ENCODE measurements around the gene KDM4F. TPM values are rescaled to one million over a fixed set of nuclear protein-coding genes. Genes with fewer than 3 reads are reported as not detected.

The KDM4F gene
- total RNA-seq, 1 experiment from 2014 or later: not detected

- TF ChIP-seq, protein P1, sequence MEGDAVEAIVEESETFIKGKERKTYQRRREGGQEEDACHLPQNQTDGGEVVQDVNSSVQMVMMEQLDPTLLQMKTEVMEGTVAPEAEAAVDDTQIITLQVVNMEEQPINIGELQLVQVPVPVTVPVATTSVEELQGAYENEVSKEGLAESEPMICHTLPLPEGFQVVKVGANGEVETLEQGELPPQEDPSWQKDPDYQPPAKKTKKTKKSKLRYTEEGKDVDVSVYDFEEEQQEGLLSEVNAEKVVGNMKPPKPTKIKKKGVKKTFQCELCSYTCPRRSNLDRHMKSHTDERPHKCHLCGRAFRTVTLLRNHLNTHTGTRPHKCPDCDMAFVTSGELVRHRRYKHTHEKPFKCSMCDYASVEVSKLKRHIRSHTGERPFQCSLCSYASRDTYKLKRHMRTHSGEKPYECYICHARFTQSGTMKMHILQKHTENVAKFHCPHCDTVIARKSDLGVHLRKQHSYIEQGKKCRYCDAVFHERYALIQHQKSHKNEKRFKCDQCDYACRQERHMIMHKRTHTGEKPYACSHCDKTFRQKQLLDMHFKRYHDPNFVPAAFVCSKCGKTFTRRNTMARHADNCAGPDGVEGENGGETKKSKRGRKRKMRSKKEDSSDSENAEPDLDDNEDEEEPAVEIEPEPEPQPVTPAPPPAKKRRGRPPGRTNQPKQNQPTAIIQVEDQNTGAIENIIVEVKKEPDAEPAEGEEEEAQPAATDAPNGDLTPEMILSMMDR (IDR thresholded peaks at IDR 0.05; ENCODE audit: unreplicated experiment): no peak
- Mint-ChIP-seq H3K4me3 (ENCODE audit: low read depth, unreplicated experiment) (no peak overlapping the region), H3K9me3 (ENCODE audit: low read depth, unreplicated experiment) (no peaks in the 10 kb centered on the region), H3K27me3 (ENCODE audit: unreplicated experiment) (no peaks in the 10 kb centered on the region), H3K36me3 (ENCODE audit: insufficient read depth, unreplicated experiment) (no peaks in the 10 kb centered on the region), H3K27ac (ENCODE audit: unreplicated experiment) (no peak overlapping the region), H3K4me1 (ENCODE audit: low read depth, unreplicated experiment) (peaks cover 15% of the 10 kb centered on the region)
- intact Hi-C loops (cut with micrococcal nuclease; ENCODE audit: unreplicated experiment): no loop called here
- BruUV-seq (replicated peaks): no TSS peak
- no peak for DNase-seq
- CTCF ChIA-PET: no interaction called here
These were observed 48.0 kb downstream of the KDM4F start for GRCh38 chr11:95097209-95097608.

DNA sequence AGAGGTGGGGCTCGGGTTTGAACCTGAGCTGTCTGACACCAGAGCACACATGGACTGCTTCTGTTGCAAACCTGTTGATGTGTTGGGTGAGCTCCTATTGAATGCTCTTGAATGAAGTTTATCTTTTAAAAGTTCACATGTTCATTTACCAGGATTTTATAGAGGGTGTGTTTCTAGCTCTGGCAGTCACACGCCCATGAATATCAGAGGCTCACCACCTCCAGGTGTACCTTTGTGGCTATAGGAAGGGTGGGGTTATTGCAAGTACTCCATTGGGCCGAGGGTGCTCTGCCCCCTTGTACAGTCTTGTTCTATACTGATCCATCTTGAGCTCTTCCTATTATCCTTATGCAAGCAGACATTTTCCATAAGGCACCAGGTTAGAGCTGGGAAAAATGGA lies 49.6 kb downstream of the KDM4F start:
- DNase-seq: no peak
- Mint-ChIP-seq H3K36me3 (ENCODE audit: insufficient read depth, unreplicated experiment) (no peaks in the 10 kb centered on the region), H3K27ac (ENCODE audit: unreplicated experiment) (no peak overlapping the region), H3K4me1 (ENCODE audit: low read depth, unreplicated experiment) (no peaks in the 10 kb centered on the region), H3K9me3 (ENCODE audit: low read depth, unreplicated experiment) (no peaks in the 10 kb centered on the region), H3K4me3 (ENCODE audit: low read depth, unreplicated experiment) (no peak overlapping the region), H3K27me3 (ENCODE audit: unreplicated experiment) (no peaks in the 10 kb centered on the region)
- intact Hi-C loops (cut with micrococcal nuclease; ENCODE audit: unreplicated experiment): no loop called here
- TF ChIP-seq, protein P1 (IDR thresholded peaks at IDR 0.05; ENCODE audit: unreplicated experiment): no peak
- no TSS peak for BruUV-seq (replicated peaks)
- CTCF ChIA-PET: interaction anchor here (0.8 kb wide), 1 partner anchor 9 kb away, joined by 4 read pairs; no protein-coding TSS in a partner anchor

DNA sequence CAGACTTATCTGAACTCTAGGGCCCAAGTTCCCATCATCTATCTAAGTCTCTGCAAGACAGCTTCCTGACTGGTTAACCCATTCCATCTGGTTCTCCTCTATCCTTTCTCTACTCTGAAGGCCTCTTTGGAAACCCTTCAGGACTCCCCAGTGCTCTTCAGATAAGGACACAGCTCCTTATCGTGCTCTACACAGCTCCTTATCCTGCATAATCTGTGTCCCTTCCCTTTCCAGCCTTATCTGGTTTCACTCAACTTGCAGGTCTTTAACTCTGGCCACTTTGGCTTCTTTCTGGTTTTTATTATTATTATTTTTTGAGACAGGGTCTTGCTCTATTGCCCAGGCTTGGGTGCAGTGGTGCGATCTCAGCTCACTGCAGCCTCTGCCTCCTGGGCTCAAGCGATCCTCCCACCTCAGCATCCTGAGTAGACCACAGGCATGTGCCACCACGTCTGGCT lies 51.0 kb downstream of the KDM4F start:
- Mint-ChIP-seq H3K27me3 (ENCODE audit: unreplicated experiment) (no peaks in the 10 kb centered on the region), H3K9me3 (ENCODE audit: low read depth, unreplicated experiment) (no peaks in the 10 kb centered on the region), H3K4me3 (ENCODE audit: low read depth, unreplicated experiment) (no peak overlapping the region), H3K27ac (ENCODE audit: unreplicated experiment) (no peak overlapping the region), H3K4me1 (ENCODE audit: low read depth, unreplicated experiment) (no peaks in the 10 kb centered on the region), H3K36me3 (ENCODE audit: insufficient read depth, unreplicated experiment) (no peaks in the 10 kb centered on the region)
- CTCF ChIA-PET: no interaction called here
- TF ChIP-seq, protein P1 (IDR thresholded peaks at IDR 0.05; ENCODE audit: unreplicated experiment): no peak
- DNase-seq: no peak
- BruUV-seq (replicated peaks): no TSS peak
- intact Hi-C loops (cut with micrococcal nuclease; ENCODE audit: unreplicated experiment): no loop called here

Other genes starting within 250 kb of the KDM4F start
- 38.8 and 48.6 TPM in 2 replicates for gene CWC15, start 75.9 kb upstream of the KDM4F start, total RNA-seq (2022)
- gene KDM4D, start 75.7 kb upstream of the KDM4F start, total RNA-seq (2022): 0.68 and 1.2 TPM in 2 replicates
- not detected in 2 replicates for gene KDM4E, start 24.2 kb upstream of the KDM4F start, total RNA-seq (2022)
- gene SRSF8, start 17.5 kb downstream of the KDM4F start, total RNA-seq (2022): 27.8 and 33.3 TPM in 2 replicates
- 29.4 and 30.3 TPM in 2 replicates for gene ENDOD1, start 40.4 kb downstream of the KDM4F start, total RNA-seq (2022)
- 5.6 and 6.0 TPM in 2 replicates for gene SESN3, start 181.8 kb downstream of the KDM4F start, total RNA-seq (2022)

All from Calu3 (cell line).